GM19043 (cell line): ENCODE data around the gene MYL7.

Experiments
- ATAC-seq: cut with Tn5 transposase; IDR thresholded peaks from one replicate; pipeline ENCODE4 v1.9.1; 2021; ENCODE audit warnings: low read depth; ENCODE audit not compliant: unreplicated experiment

Gene MYL7

GRCh38 chr7:44112997-44113763 is 28.0 kb downstream of the MYL7 start:
- no peak for ATAC-seq

- no peak for ATAC-seq
Observed at GRCh38 chr7:44112231-44112996, 28.7 kb downstream of the MYL7 start.

- ATAC-seq: no peak
Observed at GRCh38 chr7:44111761-44112160, 29.4 kb downstream of the MYL7 start.

- no peak for ATAC-seq
Observed at GRCh38 chr7:44110719-44111635, 30.2 kb downstream of the MYL7 start.

GRCh38 chr7:44109991-44110390 is 31.1 kb downstream of the MYL7 start:
- ATAC-seq: no peak

GRCh38 chr7:44108768-44109750 is 32.1 kb downstream of the MYL7 start:
- no peak for ATAC-seq

GRCh38 chr7:44107961-44108767 is 33.0 kb downstream of the MYL7 start:
- no peak for ATAC-seq

GRCh38 chr7:44107116-44107960 is 33.8 kb downstream of the MYL7 start:
- ATAC-seq: no peak

- ATAC-seq: no peak
Observed at GRCh38 chr7:44106311-44107065, 34.6 kb downstream of the MYL7 start.

- no peak for ATAC-seq
Observed at GRCh38 chr7:44105832-44106231, 35.3 kb downstream of the MYL7 start.

GRCh38 chr7:44104860-44105771 is 36.0 kb downstream of the MYL7 start:
- ATAC-seq: no peak

- no peak for ATAC-seq
Observed at GRCh38 chr7:44103923-44104859, 36.9 kb downstream of the MYL7 start, which contains the start of gene AEBP1. TSS of gene AEBP1 (plus strand) at chr7:44104345. CDS start at chr7:44104666, 321 bp downstream.

- no peak for ATAC-seq
Observed at GRCh38 chr7:44103566-44103922, 37.6 kb downstream of the MYL7 start.

GRCh38 chr7:44102846-44103565 is 38.1 kb downstream of the MYL7 start:
- no peak for ATAC-seq
